Endodermal cell (in vitro differentiated cells): ENCODE measurements around the gene WDR7. TPM values are rescaled to one million over a fixed set of nuclear protein-coding genes. Genes with fewer than 3 reads are reported as not detected.

Experiments used
- DNase-seq: peaks from one replicate; pipeline ENCODE4 v3.0.0-alpha.2; 2017
- H3K27ac ChIP-seq: 2 replicates; pipeline ENCODE4 v1.5.1; 2013; ENCODE audit warnings: mild to moderate bottlenecking, low read depth, low read length, moderate library complexity
- H3K27me3 ChIP-seq: 2 replicates; pipeline ENCODE4 v1.6.1; 2013; ENCODE audit warnings: mild to moderate bottlenecking, low read length, moderate library complexity; ENCODE audit not compliant: insufficient read depth, control insufficient read depth, poor library complexity, severe bottlenecking
- H3K36me3 ChIP-seq: 2 replicates; pipeline ENCODE4 v1.7.0; 2013; ENCODE audit warnings: mild to moderate bottlenecking, low read length, moderate library complexity; ENCODE audit not compliant: control insufficient read depth, insufficient read depth
- H3K4me1 ChIP-seq: one replicate; pipeline ENCODE4 v1.7.0; 2013; ENCODE audit warnings: low read length; ENCODE audit not compliant: control insufficient read depth, insufficient read depth
- H3K4me3 ChIP-seq: 2 replicates; pipeline ENCODE4 v1.5.1; 2013; ENCODE audit warnings: mild to moderate bottlenecking, low read length, moderate library complexity
- H3K9ac ChIP-seq: 2 replicates; pipeline ENCODE4 v1.6.1; 2013; ENCODE audit warnings: mild to moderate bottlenecking, low read length, moderate library complexity; ENCODE audit not compliant: poor library complexity, severe bottlenecking; ENCODE audit errors: extremely low read depth
- H3K9me3 ChIP-seq: 2 replicates; pipeline ENCODE4 v1.6.1; 2013; ENCODE audit warnings: mild to moderate bottlenecking, low read length, moderate library complexity; ENCODE audit not compliant: control insufficient read depth
- H3K27ac Mint-ChIP-seq: 2 replicates; pipeline ENCODE4 v1.8.0; 2020; ENCODE audit warnings: mixed read lengths
- H3K27me3 Mint-ChIP-seq: 2 replicates; pipeline ENCODE4 v1.8.0; 2021; ENCODE audit warnings: mild to moderate bottlenecking, mixed read lengths; ENCODE audit not compliant: insufficient read depth
- H3K36me3 Mint-ChIP-seq: 2 replicates; pipeline ENCODE4 v1.8.0; 2020; ENCODE audit warnings: low read depth, mixed read lengths
- H3K4me1 Mint-ChIP-seq: 2 replicates; pipeline ENCODE4 v1.8.0; 2020; ENCODE audit warnings: mixed read lengths
- H3K4me3 Mint-ChIP-seq: 2 replicates; pipeline ENCODE4 v1.8.0; 2020; ENCODE audit warnings: mild to moderate bottlenecking, moderate library complexity, mixed read lengths
- H3K9me3 Mint-ChIP-seq: 2 replicates; pipeline ENCODE4 v1.8.0; 2020; ENCODE audit warnings: mild to moderate bottlenecking, mixed read lengths
- CTCF ChIP-seq: fragments of 200-600 bp; sonication (generic); conservative IDR thresholded peaks from 2 replicates; pipeline ENCODE4 v1.5.0; 2021; ENCODE audit warnings: antibody characterized with exemption, mild to moderate bottlenecking
- WGBS, 2 experiments: methylation state at CpG; one replicate each; pipeline versions ENCODE4 v1.1.5 to v1.1.7; 2013; ENCODE audit warnings: missing lambda C conversion rate in 2 of 2, mixed read lengths in 1 of 2; ENCODE audit not compliant: insufficient coverage in 1 of 2, insufficient read length in 1 of 2; 5-methylcytosine and 5-hydroxymethylcytosine counted together
- total RNA-seq, 2 donors: library from RNA; stranded (reverse); fragmentation: NEBNext Ultra II Directional in 1 of 2; extraction: Animal tissue kit (Norgen Biotek cat#: 25700) in 1 of 2; gene quantifications; 2 replicates in 1 of 2; 3 replicates in 1 of 2; pipeline ENCODE4 v1.2.1, GENCODE V29; 2021

WDR7 gene
- total RNA-seq, 2 donors from 2014 or later, result 17.1 to 22.5 TPM

DNA sequence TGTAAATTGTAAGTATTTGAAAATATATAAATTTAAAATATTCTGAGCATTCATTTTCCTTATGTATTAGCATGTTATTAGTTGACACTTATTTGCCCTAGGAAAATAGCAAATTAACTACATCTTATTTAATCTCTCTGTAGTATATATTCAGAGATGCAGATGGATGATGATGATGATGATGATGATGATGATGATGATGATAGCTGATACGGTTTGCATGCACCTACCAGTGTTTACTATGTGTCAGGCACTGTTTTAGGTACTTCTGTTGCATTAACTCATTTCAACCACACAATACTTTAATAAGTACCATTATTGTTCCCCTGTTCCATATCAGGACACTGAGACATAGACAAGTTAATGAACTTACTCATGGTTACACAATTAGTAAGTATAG lies 304.3 kb downstream of the WDR7 start:
- Mint-ChIP-seq H3K4me1 (no peaks in the 10 kb centered on the region), H3K27me3 (no peaks in the 10 kb centered on the region), H3K36me3 (no peaks in the 10 kb centered on the region), H3K4me3 (no peak overlapping the region), H3K27ac (no peak overlapping the region), H3K9me3 (no peaks in the 10 kb centered on the region)
- 88% methylated on average over 1 of the region's 1 CpG; no CpG with 5 or more reads in 1 of the 2 experiments for WGBS, 2 experiments
- Histone ChIP-seq H3K4me3 (no peak overlapping the region), H3K27ac (no peak overlapping the region), H3K4me1 (no peaks in the 10 kb centered on the region), H3K9me3 (no peaks in the 10 kb centered on the region), H3K9ac (no peak overlapping the region), H3K36me3 (no peaks in the 10 kb centered on the region), H3K27me3 (no peaks in the 10 kb centered on the region)
- no peak for TF ChIP-seq CTCF
- no peak for DNase-seq

GRCh38 chr18:56959120-56959519 lies 308.0 kb downstream of the WDR7 start:
- no peak for TF ChIP-seq CTCF
- H3K4me1 ChIP-seq, result no peaks in the 10 kb centered on the region

GRCh38 chr18:56962322-56962721 lies 311.2 kb downstream of the WDR7 start:
- Mint-ChIP-seq H3K27ac (no peak overlapping the region), H3K4me1 (peaks cover 3% of the 10 kb centered on the region), H3K9me3 (no peaks in the 10 kb centered on the region), H3K36me3 (no peaks in the 10 kb centered on the region), H3K4me3 (no peak overlapping the region), H3K27me3 (no peaks in the 10 kb centered on the region)
- WGBS, 2 experiments, result 97 to 98% methylated on average over 7 of the region's 7 CpGs
- Histone ChIP-seq H3K27me3 (no peaks in the 10 kb centered on the region), H3K4me1 (no peaks in the 10 kb centered on the region), H3K27ac (no peak overlapping the region), H3K36me3 (no peaks in the 10 kb centered on the region), H3K4me3 (no peak overlapping the region), H3K9me3 (no peaks in the 10 kb centered on the region), H3K9ac (no peak overlapping the region)
- DNase-seq, result no peak
- no peak for TF ChIP-seq CTCF

More at GRCh38 chr18:56959120-56959519, 308.0 kb downstream of the WDR7 start:
- no peak overlapping the region for H3K4me3 Mint-ChIP-seq
- no peaks in the 10 kb centered on the region for H3K27me3 Mint-ChIP-seq
- H3K9me3 Mint-ChIP-seq, result no peaks in the 10 kb centered on the region
- WGBS, 2 experiments, result 84 to 93% methylated on average over 3 of the region's 3 CpGs
- no peak for DNase-seq
- Histone ChIP-seq H3K27ac (no peak overlapping the region), H3K27me3 (no peaks in the 10 kb centered on the region), H3K9ac (no peak overlapping the region), H3K36me3 (no peaks in the 10 kb centered on the region), H3K9me3 (no peaks in the 10 kb centered on the region), H3K4me3 (no peak overlapping the region)
- no peaks in the 10 kb centered on the region for H3K4me1 Mint-ChIP-seq
- no peak overlapping the region for H3K27ac Mint-ChIP-seq
- no peaks in the 10 kb centered on the region for H3K36me3 Mint-ChIP-seq
